NB4 (cell line): ENCODE measurements around the gene PPP2R5C.

Experiments
- CTCF ChIP-seq: IDR thresholded peaks from one replicate; pipeline ENCODE4 v1.5.1; 2012; ENCODE audit warnings: low read depth, low read length
- MAX ChIP-seq: IDR thresholded peaks from 2 replicates; pipeline ENCODE4 v1.6.1; 2011; ENCODE audit warnings: low read depth, low read length
- MYC ChIP-seq: IDR thresholded peaks from 2 replicates; pipeline ENCODE4 v1.6.1; 2011; ENCODE audit warnings: low read depth, low read length
- POLR2A ChIP-seq: IDR thresholded peaks from 2 replicates; pipeline ENCODE4 v1.6.1; 2011; ENCODE audit warnings: mild to moderate bottlenecking; ENCODE audit not compliant: insufficient read length; ENCODE audit errors: extremely low read depth

- TF ChIP-seq POLR2A, result no peak
- TF ChIP-seq CTCF, result no peak
- no peak for TF ChIP-seq MAX
- TF ChIP-seq MYC, result no peak
These were observed 209.4 kb downstream of the PPP2R5C start for GRCh38 chr14:101970830-101971400.
